Naive thymus-derived CD4-positive, alpha-beta T cell (primary cell): Measurements from ENCODE around the gene HSD11B1L. TPM values are rescaled to one million over a fixed set of nuclear protein-coding genes. Genes with fewer than 3 reads are reported as not detected.

ENCODE experiments used
- ATAC-seq: fragments of 150-1000 bp; cut with Tn5 transposase; 2 replicates; pipeline ENCODE4 v1.10.0; 2021; ENCODE audit warnings: mild to moderate bottlenecking, moderate library complexity
- CTCF ChIA-PET: fragments of 350-600 bp; sonication (Branson Sonifier 250); formaldehyde crosslinking; loops from one replicate; lab custom pipeline; 2021; ENCODE audit warnings: antibody characterized with exemption; lab: Charles Lee
- POLR2A ChIA-PET: fragments of 350-600 bp; sonication (Branson Sonifier 250); formaldehyde crosslinking; loops from one replicate; lab custom pipeline; 2021; ENCODE audit warnings: antibody characterized with exemption, inconsistent platforms; lab: Charles Lee
- DNase-seq, 9 donors: peaks; one replicate each; pipeline versions ENCODE4 v3.0.0 to v3.0.0-alpha.2; 2020 to 2022; ENCODE audit warnings: mixed read lengths in 1 of 9
- H3K27ac ChIP-seq: one replicate; pipeline ENCODE4 v1.7.0; 2013; ENCODE audit warnings: mild to moderate bottlenecking, low read depth, low read length, moderate library complexity
- H3K27me3 ChIP-seq, 2 donors: one replicate each; pipeline ENCODE4 v1.7.0; 2013; ENCODE audit warnings: low read length in 2 of 2, mild to moderate bottlenecking in 2 of 2, moderate library complexity in 2 of 2; ENCODE audit not compliant: control insufficient read depth in 2 of 2, insufficient read depth in 2 of 2
- H3K36me3 ChIP-seq, 3 experiments: 1 replicate in 2 of 3; 2 replicates in 1 of 3; pipeline ENCODE4 v1.7.0; 2013; ENCODE audit warnings: low read length in 3 of 3, mild to moderate bottlenecking in 3 of 3, moderate library complexity in 1 of 3; ENCODE audit not compliant: insufficient read depth in 3 of 3, control insufficient read depth in 2 of 3
- H3K4me1 ChIP-seq, 2 donors: one replicate each; pipeline ENCODE4 v1.7.0; 2013; ENCODE audit warnings: low read length in 2 of 2, mild to moderate bottlenecking in 2 of 2, moderate library complexity in 1 of 2; ENCODE audit not compliant: control insufficient read depth in 2 of 2, insufficient read depth in 2 of 2
- H3K4me3 ChIP-seq: 2 replicates; pipeline ENCODE4 v1.7.0; 2013; ENCODE audit warnings: mild to moderate bottlenecking, low read length
- H3K9me3 ChIP-seq, 3 experiments: 1 replicate in 2 of 3; 2 replicates in 1 of 3; pipeline ENCODE4 v1.7.0; 2013; ENCODE audit warnings: low read length in 3 of 3; ENCODE audit not compliant: control insufficient read depth in 2 of 3
- H3K27ac Mint-ChIP-seq, 9 donors: one replicate each; pipeline ENCODE4 v1.8.0; 2020 to 2022; ENCODE audit warnings: mixed read lengths in 9 of 9, mild to moderate bottlenecking in 8 of 9, moderate library complexity in 5 of 9, inconsistent platforms in 2 of 9
- H3K27me3 Mint-ChIP-seq, 5 donors: one replicate each; pipeline ENCODE4 v1.8.0; 2021 to 2022; ENCODE audit warnings: mixed read lengths in 5 of 5, mild to moderate bottlenecking in 1 of 5
- H3K36me3 Mint-ChIP-seq, 5 donors: one replicate each; pipeline ENCODE4 v1.8.0; 2020 to 2022; ENCODE audit warnings: mixed read lengths in 5 of 5, mild to moderate bottlenecking in 3 of 5, inconsistent platforms in 1 of 5
- H3K4me1 Mint-ChIP-seq, 7 donors: one replicate each; pipeline ENCODE4 v1.8.0; 2020 to 2022; ENCODE audit warnings: mixed read lengths in 7 of 7, mild to moderate bottlenecking in 3 of 7, inconsistent platforms in 1 of 7
- H3K4me3 Mint-ChIP-seq, 10 donors: one replicate each; pipeline ENCODE4 v1.8.0; 2020 to 2022; ENCODE audit warnings: mild to moderate bottlenecking in 10 of 10, mixed read lengths in 10 of 10, moderate library complexity in 6 of 10, inconsistent platforms in 2 of 10
- H3K9me3 Mint-ChIP-seq, 11 donors: one replicate each; pipeline ENCODE4 v1.8.0; 2020 to 2022; ENCODE audit warnings: mixed read lengths in 11 of 11, mild to moderate bottlenecking in 4 of 11, inconsistent platforms in 1 of 11, moderate library complexity in 1 of 11
- intact Hi-C, 2 donors: fragments of 100-400 bp; cut with micrococcal nuclease; formaldehyde crosslinking; loops; one replicate each; pipeline ENCODE4 v1.15.1; 2023
- polyA plus RNA-seq, 2 donors: library from polyadenylated mRNA; unstranded; fragments of 300-500 nt; fragmentation: Illumina TruSeq; gene quantifications; one replicate each; pipeline ENCODE4 v1.2.3, GENCODE V29; 2021
- total RNA-seq, 6 experiments: library from RNA in 5 of 6; stranded (reverse) in 5 of 6; gene quantifications; 1 replicate in 5 of 6; 2 replicates in 1 of 6; pipeline ENCODE4 v1.2.3 and lab custom pipeline; 2021 to 2026

Gene HSD11B1L
- total and polyA plus RNA-seq, 7 experiments from 2014 or later, result 2.8 to 9.6 (median 4.8) TPM

DNA sequence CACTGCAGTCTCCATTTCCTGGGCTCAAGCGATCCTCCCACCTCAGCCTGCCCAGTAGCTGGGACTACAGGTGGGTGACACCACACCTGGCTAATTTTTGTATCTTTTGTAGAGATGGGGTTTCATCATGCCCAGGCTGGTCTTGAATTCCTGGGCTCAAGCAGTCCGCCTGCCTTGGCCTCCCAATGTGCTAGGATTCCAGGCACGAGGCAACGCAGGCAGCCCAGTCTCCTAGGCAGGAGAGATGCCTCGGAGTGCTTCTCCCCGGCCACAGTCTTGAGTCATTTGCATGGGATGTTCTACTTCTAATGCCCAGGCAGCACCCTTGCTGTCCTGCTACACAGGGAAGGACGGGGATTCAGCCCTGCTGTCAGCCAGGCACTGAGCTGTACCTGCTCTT lies 9.2 kb upstream of the HSD11B1L start:
- H3K4me1 ChIP-seq, result no peaks in the 10 kb centered on the region
- no peak overlapping the region for H3K4me3 ChIP-seq
- Mint-ChIP-seq H3K36me3 (peaks cover 0 to 21% (median 0%) of the 10 kb centered on the region in 5 donors), H3K4me3 (no peak overlapping the region), H3K27me3 (no peaks in the 10 kb centered on the region), H3K9me3 (peaks cover 0 to 4% (median 0%) of the 10 kb centered on the region in 11 donors), H3K4me1 (peaks cover 0 to 6% (median 0%) of the 10 kb centered on the region in 7 donors), H3K27ac (peak overlapping the region in 1 of 9 donors; percentile 62)
- CTCF ChIA-PET, result no interaction called here
- DNase-seq (no peak), ATAC-seq (no peak)
- H3K27me3 ChIP-seq, result no peaks in the 10 kb centered on the region
- peaks cover 0 to 32% (median 13%) of the 10 kb centered on the region in 3 experiments for H3K36me3 ChIP-seq
- H3K9me3 ChIP-seq, result no peaks in the 10 kb centered on the region
- POLR2A ChIA-PET, result no interaction called here
- intact Hi-C loops, result no loop called here
- no peak overlapping the region for H3K27ac ChIP-seq

DNA sequence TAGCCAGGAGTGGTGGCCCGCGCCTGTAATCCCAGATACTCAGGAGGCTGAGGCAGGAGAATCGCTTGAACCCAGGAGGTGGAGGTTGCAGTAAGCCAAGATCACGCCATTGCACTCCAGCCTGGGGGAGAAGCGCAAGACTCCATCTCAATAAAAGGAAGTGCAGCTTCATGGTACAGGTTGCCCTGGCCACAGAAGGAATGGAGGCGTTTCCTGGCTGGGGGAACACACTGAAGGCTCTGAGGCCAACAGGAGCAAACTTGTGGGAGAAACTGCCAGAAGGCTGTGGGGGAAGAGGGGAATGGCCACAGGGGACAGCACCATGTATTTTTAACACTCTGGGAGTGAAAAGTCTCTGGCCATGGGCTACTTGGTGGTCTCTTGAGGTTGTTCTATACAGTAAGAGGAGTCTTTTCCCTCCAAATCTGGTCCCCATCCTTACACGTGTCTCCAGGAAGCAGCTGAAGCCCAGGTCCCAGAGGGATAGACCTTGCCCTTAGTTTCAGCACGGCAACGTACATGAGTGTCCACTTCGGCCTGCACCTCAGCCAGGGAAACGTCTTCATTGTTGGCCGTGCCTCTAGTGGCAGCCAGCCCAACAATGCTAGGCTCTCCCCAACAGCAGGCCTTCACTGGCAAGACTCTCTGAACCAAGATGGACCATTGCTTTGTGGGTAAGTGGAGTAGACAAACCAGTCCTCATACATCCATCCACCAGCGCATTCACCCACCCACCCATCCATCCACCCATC lies 7.9 kb upstream of the HSD11B1L start:
- Histone ChIP-seq H3K36me3 (peaks cover 0 to 23% (median 4%) of the 10 kb centered on the region in 3 experiments), H3K4me1 (no peaks in the 10 kb centered on the region), H3K27me3 (no peaks in the 10 kb centered on the region), H3K9me3 (no peaks in the 10 kb centered on the region), H3K4me3 (no peak overlapping the region), H3K27ac (no peak overlapping the region)
- H3K27ac Mint-ChIP-seq, result peak overlapping the region in 2 of 9 donors; percentile 13 to 49
- H3K4me1 Mint-ChIP-seq, result peaks cover 0 to 8% (median 0%) of the 10 kb centered on the region in 7 donors
- H3K36me3 Mint-ChIP-seq, result peaks cover 0 to 17% (median 0%) of the 10 kb centered on the region in 5 donors
- ATAC-seq, result no peak
- intact Hi-C loops, result no loop called here
- H3K9me3 Mint-ChIP-seq, result peaks cover 0 to 4% (median 0%) of the 10 kb centered on the region in 11 donors
- ChIA-PET CTCF (no interaction called here), POLR2A (no interaction called here)
- H3K27me3 Mint-ChIP-seq, result no peaks in the 10 kb centered on the region
- DNase-seq, result no peak
- no peak overlapping the region for H3K4me3 Mint-ChIP-seq

- DNase-seq (no peak), ATAC-seq (no peak)
- H3K36me3 ChIP-seq, result peaks cover 0 to 24% (median 4%) of the 10 kb centered on the region in 3 experiments
- no peaks in the 10 kb centered on the region for H3K4me1 ChIP-seq
- CTCF ChIA-PET, result no interaction called here
- H3K36me3 Mint-ChIP-seq, result peaks cover 0 to 15% (median 0%) of the 10 kb centered on the region in 5 donors
- intact Hi-C loops, result no loop called here
- H3K27ac Mint-ChIP-seq, result peak overlapping the region in 1 of 9 donors; percentile 46
- H3K4me3 Mint-ChIP-seq, result no peak overlapping the region
- peaks cover 0 to 8% (median 0%) of the 10 kb centered on the region in 7 donors for H3K4me1 Mint-ChIP-seq
- H3K9me3 Mint-ChIP-seq, result peaks cover 0 to 4% (median 0%) of the 10 kb centered on the region in 11 donors
- H3K27ac ChIP-seq, result no peak overlapping the region
- H3K27me3 ChIP-seq, result no peaks in the 10 kb centered on the region
- no peaks in the 10 kb centered on the region for H3K27me3 Mint-ChIP-seq
- no peak overlapping the region for H3K4me3 ChIP-seq
- POLR2A ChIA-PET, result no interaction called here
- no peaks in the 10 kb centered on the region for H3K9me3 ChIP-seq
These were observed 7.1 kb upstream of the HSD11B1L start for GRCh38 chr19:5673752-5674151.

DNA sequence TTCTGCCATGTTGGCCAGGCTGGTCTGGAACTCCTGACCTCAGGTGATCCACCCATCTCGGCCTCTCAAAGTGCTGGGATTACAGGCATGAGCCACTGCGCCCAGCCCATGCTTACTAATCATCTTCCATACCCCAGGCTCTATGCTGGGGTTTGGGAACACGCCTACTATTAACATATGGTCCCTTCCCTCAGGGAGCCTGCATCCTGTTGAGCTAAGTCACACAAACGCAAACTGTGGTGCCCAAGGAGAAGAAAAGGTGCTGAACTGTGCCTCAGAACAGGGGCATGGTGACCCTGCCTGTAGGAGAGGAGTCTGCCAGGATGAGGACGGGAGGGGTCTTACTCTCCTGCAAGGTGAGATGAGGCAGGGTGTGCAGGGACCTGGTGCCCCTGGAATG lies 6.1 kb upstream of the HSD11B1L start:
- H3K36me3 ChIP-seq, result peaks cover 0 to 15% (median under 1%) of the 10 kb centered on the region in 3 experiments
- ChIA-PET CTCF (no interaction called here), POLR2A (no interaction called here)
- no peaks in the 10 kb centered on the region for H3K27me3 ChIP-seq
- peaks cover 0 to 4% (median 0%) of the 10 kb centered on the region in 11 donors for H3K9me3 Mint-ChIP-seq
- H3K27ac Mint-ChIP-seq, result peak overlapping the region in 1 of 9 donors; percentile 62
- DNase-seq, result no peak
- intact Hi-C loops, result no loop called here
- no peak overlapping the region for H3K4me3 ChIP-seq
- ATAC-seq, result no peak
- H3K36me3 Mint-ChIP-seq, result peaks cover 0 to 18% (median 0%) of the 10 kb centered on the region in 5 donors
- H3K9me3 ChIP-seq, result no peaks in the 10 kb centered on the region
- H3K4me1 ChIP-seq, result peaks cover 5 to 8% of the 10 kb centered on the region in 2 donors
- no peak overlapping the region for H3K4me3 Mint-ChIP-seq
- peak overlapping the region; percentile 14 for H3K27ac ChIP-seq
- H3K4me1 Mint-ChIP-seq, result peaks cover 7 to 13% (median 8%) of the 10 kb centered on the region in 7 donors
- H3K27me3 Mint-ChIP-seq, result no peaks in the 10 kb centered on the region

DNA sequence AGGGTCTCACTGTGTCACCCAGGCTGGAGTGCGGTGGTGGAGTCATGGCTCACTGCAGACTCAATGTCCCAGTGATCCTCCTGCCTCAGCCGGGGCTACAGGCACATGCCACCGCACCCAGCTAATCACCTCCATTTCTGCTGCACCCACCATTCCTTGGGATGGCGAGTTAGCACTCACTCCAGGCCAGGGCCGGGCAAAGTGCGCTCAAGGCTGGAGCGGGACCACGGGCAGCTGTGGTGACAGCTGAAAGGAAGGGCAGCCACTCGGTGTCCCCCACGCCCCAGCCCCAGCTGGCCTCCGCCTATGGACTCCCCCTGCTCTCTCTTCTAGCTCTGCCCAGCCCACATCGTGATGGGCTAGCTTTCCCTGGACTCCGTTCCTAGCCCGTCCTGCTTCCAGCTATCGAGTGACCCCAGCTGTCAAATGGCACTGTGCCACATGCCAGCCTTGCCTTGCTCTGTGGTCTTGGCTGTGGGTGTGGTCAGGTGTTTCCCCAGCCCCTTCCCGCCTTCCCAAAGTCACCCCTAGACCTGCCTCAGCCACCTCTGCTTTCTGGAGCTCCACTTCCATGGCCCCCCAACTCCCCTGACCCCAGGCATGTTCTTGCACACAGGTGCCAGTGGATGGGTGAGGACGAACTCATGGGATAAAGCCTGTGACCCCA lies 4.6 kb upstream of the HSD11B1L start:
- Mint-ChIP-seq H3K27me3 (peaks cover 0 to 4% (median 0%) of the 10 kb centered on the region in 5 donors), H3K27ac (peak overlapping the region in 2 of 9 donors; percentile 14 to 55), H3K4me1 (peaks cover 13 to 20% (median 16%) of the 10 kb centered on the region in 7 donors), H3K36me3 (peaks cover 0 to 18% (median 0%) of the 10 kb centered on the region in 5 donors), H3K9me3 (peaks cover 0 to 4% (median 0%) of the 10 kb centered on the region in 11 donors), H3K4me3 (peak overlapping the region in 1 of 10 donors; percentile 70)
- ATAC-seq (no peak), DNase-seq (no peak)
- Histone ChIP-seq H3K4me1 (peaks cover 8 to 15% of the 10 kb centered on the region in 2 donors), H3K9me3 (no peaks in the 10 kb centered on the region), H3K27ac (no peak overlapping the region), H3K27me3 (no peaks in the 10 kb centered on the region), H3K36me3 (peaks cover 0 to 13% (median 0%) of the 10 kb centered on the region in 3 experiments), H3K4me3 (no peak overlapping the region)
- POLR2A ChIA-PET, result interaction anchor here (1.2 kb wide), 2 partner anchors 19 to 44 kb away, joined by 3 read pairs; partner anchors contain the start of genes CATSPERD and LONP1
- CTCF ChIA-PET, result no interaction called here
- intact Hi-C loops, result no loop called here

- Histone ChIP-seq H3K4me3 (no peak overlapping the region), H3K27ac (no peak overlapping the region), H3K4me1 (peaks cover 8 to 18% of the 10 kb centered on the region in 2 donors), H3K27me3 (no peaks in the 10 kb centered on the region), H3K36me3 (peaks cover 0 to 13% (median 0%) of the 10 kb centered on the region in 3 experiments), H3K9me3 (no peaks in the 10 kb centered on the region)
- DNase-seq, result no peak
- ChIA-PET CTCF (no interaction called here), POLR2A (interaction anchor here (1.2 kb wide), 1 partner anchor 19 kb away, joined by 3 read pairs; no protein-coding TSS in a partner anchor)
- Mint-ChIP-seq H3K4me1 (peaks cover 18 to 25% (median 20%) of the 10 kb centered on the region in 7 donors), H3K27me3 (peaks cover 0 to 9% (median 0%) of the 10 kb centered on the region in 5 donors), H3K4me3 (no peak overlapping the region), H3K36me3 (peaks cover 0 to 17% (median 0%) of the 10 kb centered on the region in 5 donors), H3K9me3 (peaks cover 0 to 9% (median 0%) of the 10 kb centered on the region in 11 donors), H3K27ac (no peak overlapping the region)
- ATAC-seq, result no peak
- intact Hi-C loops, result no loop called here
These were observed 4.1 kb upstream of the HSD11B1L start for GRCh38 chr19:5676772-5677105.
